Measurements from ENCODE around the gene COL1A1. TPM values are rescaled to one million over a fixed set of nuclear protein-coding genes. Genes with fewer than 3 reads are reported as not detected.
A peak's percentile ranks its signal among the peaks of the same experiment; 100 is the strongest.

COL1A1 gene
- total RNA-seq, 1 donor from 2014 or later, result 171 TPM

GRCh38 chr17:50196036-50196435 lies 5.4 kb downstream of the COL1A1 start:
- intact Hi-C loops (cut with DNase I), result no loop called here
- peak overlapping the region in 1 of 2 donors; percentile 79 for H3K4me3 ChIP-seq
- H3K9me3 ChIP-seq, result no peaks in the 10 kb centered on the region
- TF ChIP-seq, protein P1, sequence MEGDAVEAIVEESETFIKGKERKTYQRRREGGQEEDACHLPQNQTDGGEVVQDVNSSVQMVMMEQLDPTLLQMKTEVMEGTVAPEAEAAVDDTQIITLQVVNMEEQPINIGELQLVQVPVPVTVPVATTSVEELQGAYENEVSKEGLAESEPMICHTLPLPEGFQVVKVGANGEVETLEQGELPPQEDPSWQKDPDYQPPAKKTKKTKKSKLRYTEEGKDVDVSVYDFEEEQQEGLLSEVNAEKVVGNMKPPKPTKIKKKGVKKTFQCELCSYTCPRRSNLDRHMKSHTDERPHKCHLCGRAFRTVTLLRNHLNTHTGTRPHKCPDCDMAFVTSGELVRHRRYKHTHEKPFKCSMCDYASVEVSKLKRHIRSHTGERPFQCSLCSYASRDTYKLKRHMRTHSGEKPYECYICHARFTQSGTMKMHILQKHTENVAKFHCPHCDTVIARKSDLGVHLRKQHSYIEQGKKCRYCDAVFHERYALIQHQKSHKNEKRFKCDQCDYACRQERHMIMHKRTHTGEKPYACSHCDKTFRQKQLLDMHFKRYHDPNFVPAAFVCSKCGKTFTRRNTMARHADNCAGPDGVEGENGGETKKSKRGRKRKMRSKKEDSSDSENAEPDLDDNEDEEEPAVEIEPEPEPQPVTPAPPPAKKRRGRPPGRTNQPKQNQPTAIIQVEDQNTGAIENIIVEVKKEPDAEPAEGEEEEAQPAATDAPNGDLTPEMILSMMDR (IDR thresholded peaks at IDR 0.05), result no peak
- TF ChIP-seq POLR2AphosphoS5 (IDR thresholded peaks at IDR 0.05; ENCODE audit: insufficient read depth in 1 of 2, low read depth in 1 of 2) (no peak), POLR2A (IDR thresholded peaks at IDR 0.05) (no peak)
- H3K4me1 ChIP-seq, result peaks cover 90% of the 10 kb centered on the region
- H3K36me3 ChIP-seq, result peaks cover 4 to 76% of the 10 kb centered on the region in 2 donors
- peak overlapping the region; percentile 97 for H3K27ac ChIP-seq
- no peaks in the 10 kb centered on the region for H3K27me3 ChIP-seq
- DNase-seq (ENCODE audit: extremely low spot score in 2 of 2), result no peak

DNA sequence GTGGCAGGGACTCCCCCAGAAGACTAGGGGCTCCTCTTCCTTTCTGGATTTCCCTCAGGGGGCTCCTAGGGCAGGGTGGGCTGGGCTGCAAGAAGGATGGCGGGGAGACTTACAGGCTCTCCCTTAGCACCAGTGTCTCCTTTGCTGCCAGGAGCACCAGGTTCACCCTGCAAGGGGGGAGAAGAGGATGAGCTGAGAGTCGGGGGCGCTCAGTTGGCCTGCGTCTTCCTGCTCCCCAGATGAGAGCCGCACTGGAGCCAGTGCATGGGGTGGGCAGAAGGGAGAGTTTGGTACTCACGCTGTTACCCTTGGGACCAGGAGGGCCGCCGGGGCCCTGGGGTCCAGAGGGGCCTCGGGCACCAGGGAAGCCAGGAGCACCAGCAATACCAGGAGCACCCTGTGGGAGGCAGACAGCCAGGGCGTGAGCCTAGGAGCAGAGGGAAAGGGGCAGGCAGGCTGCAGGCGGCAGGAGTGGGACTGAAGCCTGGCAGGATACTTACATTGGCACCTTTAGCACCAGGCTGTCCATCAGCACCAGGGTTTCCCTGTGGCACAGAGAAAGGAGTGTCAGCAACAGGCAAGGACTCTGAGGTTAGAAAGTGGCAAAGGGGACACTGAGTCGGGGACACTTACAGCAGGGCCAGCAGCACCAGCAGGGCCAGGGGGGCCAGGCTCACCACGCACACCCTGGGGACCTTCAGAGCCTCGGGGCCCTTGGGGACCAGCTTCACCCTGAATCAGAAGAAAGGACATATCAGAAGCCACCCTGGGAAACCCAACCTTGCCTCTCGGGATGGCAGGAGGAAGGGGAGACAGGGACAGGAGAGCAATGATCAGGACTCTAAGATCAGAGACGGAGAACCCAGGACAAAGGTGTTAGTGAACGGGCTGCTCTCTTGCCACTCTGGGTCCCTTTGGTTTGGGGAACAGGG lies 6.2 kb downstream of the COL1A1 start:
- peak overlapping the region in 1 of 2 donors; percentile 79 for H3K4me3 ChIP-seq
- H3K9me3 ChIP-seq, result no peaks in the 10 kb centered on the region
- H3K4me1 ChIP-seq, result peaks cover 94% of the 10 kb centered on the region
- intact Hi-C loops (cut with DNase I), result no loop called here
- H3K36me3 ChIP-seq, result peaks cover 4 to 82% of the 10 kb centered on the region in 2 donors
- no peaks in the 10 kb centered on the region for H3K27me3 ChIP-seq
- H3K27ac ChIP-seq, result peak overlapping the region; percentile 97
- TF ChIP-seq POLR2A (IDR thresholded peaks at IDR 0.05), result no peak
- TF ChIP-seq POLR2AphosphoS5 (IDR thresholded peaks at IDR 0.05; ENCODE audit: insufficient read depth in 1 of 2, low read depth in 1 of 2), result peak in 1 of 2 donors; percentile 11
- no peak for DNase-seq (ENCODE audit: extremely low spot score in 2 of 2)

GRCh38 chr17:50194140-50194933 lies 7.1 kb downstream of the COL1A1 start:
- TF ChIP-seq POLR2A (IDR thresholded peaks at IDR 0.05), result no peak
- TF ChIP-seq POLR2AphosphoS5 (IDR thresholded peaks at IDR 0.05; ENCODE audit: insufficient read depth in 1 of 2, low read depth in 1 of 2), result no peak
- TF ChIP-seq, protein P1 (IDR thresholded peaks at IDR 0.05), result no peak
- peak overlapping the region; percentile 97 for H3K27ac ChIP-seq
- peaks cover 4 to 90% of the 10 kb centered on the region in 2 donors for H3K36me3 ChIP-seq
- no peaks in the 10 kb centered on the region for H3K9me3 ChIP-seq
- intact Hi-C loops (cut with DNase I), result no loop called here
- H3K27me3 ChIP-seq, result no peaks in the 10 kb centered on the region
- H3K4me3 ChIP-seq, result peak overlapping the region in 1 of 2 donors; percentile 79
- H3K4me1 ChIP-seq, result peaks cover 99% of the 10 kb centered on the region
- no peak for DNase-seq (ENCODE audit: extremely low spot score in 2 of 2)

DNA sequence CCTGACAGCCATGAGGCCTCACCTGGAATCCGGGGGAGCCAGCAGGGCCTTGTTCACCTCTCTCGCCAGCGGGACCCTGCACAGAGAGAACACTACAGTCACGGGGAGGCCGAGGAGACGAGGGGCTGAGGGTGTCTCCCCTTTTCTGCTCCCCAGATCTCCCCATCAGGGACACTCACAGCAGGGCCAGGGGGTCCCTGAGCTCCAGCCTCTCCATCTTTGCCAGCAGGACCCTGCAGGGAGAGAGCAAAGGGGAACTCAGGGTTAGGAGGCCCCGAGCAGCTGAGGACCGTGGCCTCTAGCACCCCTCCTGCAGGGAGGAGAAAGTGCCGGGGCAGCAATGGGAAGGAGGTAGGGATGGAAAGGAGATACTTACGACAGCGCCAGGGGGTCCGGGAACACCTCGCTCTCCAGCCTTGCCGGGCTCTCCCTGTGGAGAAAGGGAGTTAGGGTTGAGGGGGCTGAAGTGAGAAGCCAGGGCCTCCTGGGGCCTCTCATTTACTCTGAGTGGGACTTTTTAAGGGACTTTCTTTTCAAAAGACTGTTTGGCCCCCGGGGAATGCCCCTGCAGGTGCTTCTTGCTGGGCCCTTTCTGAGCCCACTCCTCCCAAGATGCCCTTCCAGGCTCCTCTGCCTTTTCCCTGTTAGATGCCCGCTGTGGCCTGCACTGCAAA lies 8.7 kb downstream of the COL1A1 start:
- Histone ChIP-seq H3K27me3 (no peaks in the 10 kb centered on the region), H3K4me3 (no peak overlapping the region), H3K36me3 (peaks cover 4 to 86% of the 10 kb centered on the region in 2 donors), H3K4me1 (peaks cover 95% of the 10 kb centered on the region), H3K9me3 (no peaks in the 10 kb centered on the region), H3K27ac (peak overlapping the region; percentile 97)
- no peak for TF ChIP-seq POLR2A (IDR thresholded peaks at IDR 0.05)
- no peak for TF ChIP-seq POLR2AphosphoS5 (IDR thresholded peaks at IDR 0.05; ENCODE audit: insufficient read depth in 1 of 2, low read depth in 1 of 2)
- TF ChIP-seq, protein P1 (IDR thresholded peaks at IDR 0.05), result no peak
- intact Hi-C loops (cut with DNase I), result no loop called here
- DNase-seq (ENCODE audit: extremely low spot score in 2 of 2), result no peak

DNA sequence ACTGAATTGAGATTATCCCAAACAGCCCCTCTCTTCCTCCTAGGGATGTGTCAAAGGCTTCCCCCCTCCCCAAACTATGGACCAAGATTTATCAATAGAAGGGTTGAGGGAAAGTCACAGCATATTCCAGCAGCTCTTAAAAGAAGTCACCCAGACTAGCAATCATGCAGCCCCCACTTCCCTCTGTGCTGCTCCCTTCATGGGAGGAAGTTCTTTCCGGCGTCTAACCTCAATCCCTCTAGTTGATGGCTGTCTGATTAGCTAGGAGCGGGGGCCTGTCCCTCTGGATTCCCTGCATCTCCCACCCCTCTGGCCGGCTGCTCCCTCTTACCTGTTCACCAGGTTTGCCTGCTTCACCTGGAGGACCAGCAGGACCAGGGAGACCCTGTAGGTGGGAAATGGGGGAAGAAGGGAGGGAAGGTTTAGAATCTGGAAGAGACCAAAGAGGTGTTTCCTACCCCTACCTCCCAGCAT lies 9.2 kb downstream of the COL1A1 start:
- intact Hi-C loops (cut with DNase I), result no loop called here
- H3K36me3 ChIP-seq, result peaks cover 3 to 86% of the 10 kb centered on the region in 2 donors
- H3K27ac ChIP-seq, result peak overlapping the region; percentile 97
- no peak for DNase-seq (ENCODE audit: extremely low spot score in 2 of 2)
- TF ChIP-seq POLR2AphosphoS5 (IDR thresholded peaks at IDR 0.05; ENCODE audit: insufficient read depth in 1 of 2, low read depth in 1 of 2) (no peak), POLR2A (IDR thresholded peaks at IDR 0.05) (no peak)
- TF ChIP-seq, protein P1 (IDR thresholded peaks at IDR 0.05), result no peak
- peaks cover 92% of the 10 kb centered on the region for H3K4me1 ChIP-seq
- no peaks in the 10 kb centered on the region for H3K27me3 ChIP-seq
- H3K4me3 ChIP-seq, result no peak overlapping the region
- H3K9me3 ChIP-seq, result no peaks in the 10 kb centered on the region
